C4-2B (cell line): ENCODE results near the gene CPNE9.

Experiments used
- CTCF ChIP-seq: fragments of 450-650 bp; conservative IDR thresholded peaks from 2 replicates; pipeline ENCODE4 v1.5.1; 2017; ENCODE audit warnings: mild to moderate bottlenecking
- ZFX ChIP-seq: fragments of 450-650 bp; IDR thresholded peaks from 2 replicates; pipeline ENCODE4 v1.6.1; 2017

- TF ChIP-seq CTCF (no peak), ZFX (no peak)
These were observed 40.5 kb downstream of the CPNE9 start for GRCh38 chr3:9744162-9744561.
